ENCODE results near the gene IL12A. TPM values are rescaled to one million over a fixed set of nuclear protein-coding genes. Genes with fewer than 3 reads are reported as not detected.

The IL12A gene
- total RNA-seq: 0.53 and 0.87 TPM in 2 replicates

DNA sequence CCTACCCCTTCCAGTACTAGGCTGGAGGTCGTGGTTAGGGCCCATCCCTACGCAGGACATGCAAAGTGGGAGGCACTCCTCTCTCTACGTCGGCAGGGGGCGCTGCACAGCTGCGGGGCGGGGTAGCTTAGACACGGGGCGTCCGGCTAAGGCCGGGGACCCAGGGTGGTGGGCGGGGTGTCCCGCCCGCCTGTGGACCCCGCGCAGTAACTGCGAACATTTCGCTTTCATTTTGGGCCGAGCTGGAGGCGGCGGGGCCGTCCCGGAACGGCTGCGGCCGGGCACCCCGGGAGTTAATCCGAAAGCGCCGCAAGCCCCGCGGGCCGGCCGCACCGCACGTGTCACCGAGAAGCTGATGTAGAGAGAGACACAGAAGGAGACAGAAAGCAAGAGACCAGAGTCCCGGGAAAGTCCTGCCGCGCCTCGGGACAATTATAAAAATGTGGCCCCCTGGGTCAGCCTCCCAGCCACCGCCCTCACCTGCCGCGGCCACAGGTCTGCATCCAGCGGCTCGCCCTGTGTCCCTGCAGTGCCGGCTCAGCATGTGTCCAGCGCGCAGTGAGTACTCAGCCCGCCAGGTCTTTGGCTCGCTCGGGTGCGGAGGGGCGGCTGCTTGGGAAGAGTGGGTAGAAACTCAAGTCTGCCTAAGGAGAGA, at the start of gene IL12A:
TSS of gene IL12A (plus strand) at position 219 of the 655 bp plus-strand sequence.
- intact Hi-C loops (cut with micrococcal nuclease): loop anchor here (1.0 to 10.0 kb wide), 6 partner anchors 18 to 426 kb away; no protein-coding TSS in a partner anchor
- Mint-ChIP-seq H3K4me3 (ENCODE audit: low read depth) (peak within 1 kb of the TSS; percentile 75), H3K4me1 (ENCODE audit: low read depth) (peaks cover 34% of the 10 kb centered on the region), H3K27ac (peak within 1 kb of the TSS; percentile 42), H3K36me3 (ENCODE audit: low read depth) (peaks cover 19% of the 10 kb centered on the region), H3K9me3 (no peaks in the 10 kb centered on the region), H3K27me3 (ENCODE audit: low read depth) (peaks cover 15% of the 10 kb centered on the region)
- peak; percentile 79 for DNase-seq (ENCODE audit: low spot score)

GRCh38 chr3:159941038-159942000, 47.3 kb upstream of the IL12A start:
- Mint-ChIP-seq H3K9me3 (peaks cover 10% of the 10 kb centered on the region), H3K4me3 (ENCODE audit: low read depth) (no peak overlapping the region), H3K27ac (peak overlapping the region; percentile 21), H3K27me3 (ENCODE audit: low read depth) (peaks cover 12% of the 10 kb centered on the region), H3K4me1 (ENCODE audit: low read depth) (peaks cover 26% of the 10 kb centered on the region), H3K36me3 (ENCODE audit: low read depth) (no peaks in the 10 kb centered on the region)
- intact Hi-C loops (cut with micrococcal nuclease): no loop called here
- peak; percentile 28 for DNase-seq (ENCODE audit: low spot score)

- Mint-ChIP-seq H3K9me3 (peaks cover 8% of the 10 kb centered on the region), H3K4me3 (ENCODE audit: low read depth) (no peak overlapping the region), H3K27ac (no peak overlapping the region), H3K36me3 (ENCODE audit: low read depth) (no peaks in the 10 kb centered on the region), H3K4me1 (ENCODE audit: low read depth) (peaks cover 20% of the 10 kb centered on the region), H3K27me3 (ENCODE audit: low read depth) (peaks cover 33% of the 10 kb centered on the region)
- DNase-seq (ENCODE audit: low spot score): no peak
- intact Hi-C loops (cut with micrococcal nuclease): no loop called here
Measured at GRCh38 chr3:159944781-159945180, 43.9 kb upstream of the IL12A start.

GRCh38 chr3:159945930-159946329, 42.7 kb upstream of the IL12A start:
- H3K4me3 Mint-ChIP-seq (ENCODE audit: low read depth): no peak overlapping the region
- intact Hi-C loops (cut with micrococcal nuclease): no loop called here
- no peak overlapping the region for H3K27ac Mint-ChIP-seq
- peaks cover 23% of the 10 kb centered on the region for H3K4me1 Mint-ChIP-seq (ENCODE audit: low read depth)
- peaks cover 40% of the 10 kb centered on the region for H3K27me3 Mint-ChIP-seq (ENCODE audit: low read depth)
- no peak for DNase-seq (ENCODE audit: low spot score)
- H3K9me3 Mint-ChIP-seq: peaks cover under 1% of the 10 kb centered on the region
- H3K36me3 Mint-ChIP-seq (ENCODE audit: low read depth): no peaks in the 10 kb centered on the region

DNA sequence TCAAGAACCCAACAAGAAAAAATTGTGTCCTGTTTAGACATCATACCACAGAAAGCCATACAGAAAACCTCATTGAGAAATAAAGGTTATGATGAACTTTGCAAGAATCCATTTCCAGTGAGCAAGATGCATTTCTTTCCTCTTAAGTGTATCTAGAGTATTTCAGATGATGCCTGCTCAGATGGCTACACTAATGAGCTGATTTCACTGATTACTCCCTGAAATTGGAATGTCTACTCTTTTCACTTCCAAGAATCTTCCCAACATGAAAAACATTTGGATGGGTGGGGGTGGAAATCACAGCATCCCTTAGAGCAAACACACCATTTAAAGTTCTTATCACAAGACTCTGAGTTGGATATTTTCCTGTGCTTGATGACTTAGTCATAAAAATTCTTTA, 41.4 kb upstream of the IL12A start:
- no peak overlapping the region for H3K4me3 Mint-ChIP-seq (ENCODE audit: low read depth)
- H3K9me3 Mint-ChIP-seq: no peaks in the 10 kb centered on the region
- intact Hi-C loops (cut with micrococcal nuclease): no loop called here
- peaks cover 48% of the 10 kb centered on the region for H3K27me3 Mint-ChIP-seq (ENCODE audit: low read depth)
- no peak for DNase-seq (ENCODE audit: low spot score)
- H3K4me1 Mint-ChIP-seq (ENCODE audit: low read depth): peaks cover 13% of the 10 kb centered on the region
- no peak overlapping the region for H3K27ac Mint-ChIP-seq
- H3K36me3 Mint-ChIP-seq (ENCODE audit: low read depth): no peaks in the 10 kb centered on the region

DNA sequence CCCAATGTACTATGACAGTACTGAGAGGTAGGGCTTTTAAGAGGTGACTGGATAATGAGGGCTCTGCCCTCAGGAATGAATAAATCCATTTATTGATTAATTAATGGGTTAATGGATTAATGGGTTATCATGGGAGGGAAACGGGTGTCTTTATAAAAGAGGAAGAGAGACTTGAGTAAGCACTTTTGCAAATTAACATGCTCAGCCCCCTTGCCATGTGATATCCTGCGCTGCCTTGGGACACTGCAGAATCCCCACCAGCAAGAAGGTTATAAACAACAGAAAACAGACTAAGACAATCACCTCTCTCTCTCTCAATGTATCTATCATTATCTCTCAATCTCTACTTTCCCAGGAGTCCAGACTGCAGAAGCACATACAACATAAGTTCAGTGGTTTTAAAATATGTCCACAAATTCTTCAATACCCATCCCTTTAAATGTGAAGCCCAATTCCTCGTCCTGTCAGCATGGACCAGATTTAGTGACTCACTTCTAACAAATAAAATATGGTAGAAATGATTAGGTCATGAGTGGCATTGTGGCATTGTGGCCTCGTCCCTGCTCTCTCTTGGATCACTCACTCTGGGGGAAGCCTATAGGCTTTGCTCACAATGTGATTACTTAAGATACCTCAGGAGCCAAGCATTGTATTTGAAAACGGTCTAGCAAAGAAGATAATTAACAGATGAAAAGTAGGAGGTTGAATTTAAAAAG, 40.0 kb upstream of the IL12A start:
- Mint-ChIP-seq H3K27ac (no peak overlapping the region), H3K9me3 (no peaks in the 10 kb centered on the region), H3K27me3 (ENCODE audit: low read depth) (peaks cover 53% of the 10 kb centered on the region), H3K36me3 (ENCODE audit: low read depth) (no peaks in the 10 kb centered on the region), H3K4me1 (ENCODE audit: low read depth) (peaks cover 8% of the 10 kb centered on the region), H3K4me3 (ENCODE audit: low read depth) (no peak overlapping the region)
- DNase-seq (ENCODE audit: low spot score): no peak
- intact Hi-C loops (cut with micrococcal nuclease): no loop called here

DNA sequence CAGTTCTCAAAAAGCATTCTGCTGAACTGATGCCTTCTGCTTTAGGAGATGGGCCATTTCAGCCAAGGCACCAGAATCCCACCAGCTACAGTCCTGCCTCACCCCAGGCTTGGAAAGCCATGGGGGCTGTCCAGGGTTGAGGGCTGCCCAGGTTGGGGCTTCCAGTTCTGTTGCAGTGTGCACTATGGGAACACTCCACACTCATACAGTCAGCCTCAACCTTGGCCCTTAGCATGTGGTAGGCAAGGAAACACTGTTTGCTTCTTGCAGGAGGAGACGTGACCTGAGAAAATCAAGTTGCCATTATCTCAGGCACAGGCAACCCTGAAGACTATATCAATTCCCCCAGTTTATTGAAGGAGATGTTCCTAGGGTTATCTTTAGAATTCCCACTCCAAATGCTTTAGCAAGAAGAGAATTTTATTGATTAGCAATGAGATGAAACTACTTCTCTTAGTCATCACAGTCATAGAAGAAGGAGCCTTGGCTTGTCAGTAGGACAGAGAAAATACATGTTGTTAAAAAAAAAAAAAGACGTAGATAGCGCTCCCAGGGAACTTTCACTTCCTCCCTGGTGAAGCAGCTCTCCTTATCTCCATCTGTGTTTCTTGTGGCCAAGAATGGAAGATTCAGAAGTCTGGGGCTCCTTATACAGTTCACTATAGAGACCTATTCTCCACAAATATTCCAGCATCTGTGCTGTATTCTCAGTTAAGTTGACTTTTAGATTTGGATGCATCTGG, 38.3 kb upstream of the IL12A start:
- Mint-ChIP-seq H3K27me3 (ENCODE audit: low read depth) (peaks cover 61% of the 10 kb centered on the region), H3K4me1 (ENCODE audit: low read depth) (peaks cover 8% of the 10 kb centered on the region), H3K4me3 (ENCODE audit: low read depth) (no peak overlapping the region), H3K27ac (no peak overlapping the region), H3K36me3 (ENCODE audit: low read depth) (no peaks in the 10 kb centered on the region), H3K9me3 (no peaks in the 10 kb centered on the region)
- intact Hi-C loops (cut with micrococcal nuclease): no loop called here
- no peak for DNase-seq (ENCODE audit: low spot score)

DNA sequence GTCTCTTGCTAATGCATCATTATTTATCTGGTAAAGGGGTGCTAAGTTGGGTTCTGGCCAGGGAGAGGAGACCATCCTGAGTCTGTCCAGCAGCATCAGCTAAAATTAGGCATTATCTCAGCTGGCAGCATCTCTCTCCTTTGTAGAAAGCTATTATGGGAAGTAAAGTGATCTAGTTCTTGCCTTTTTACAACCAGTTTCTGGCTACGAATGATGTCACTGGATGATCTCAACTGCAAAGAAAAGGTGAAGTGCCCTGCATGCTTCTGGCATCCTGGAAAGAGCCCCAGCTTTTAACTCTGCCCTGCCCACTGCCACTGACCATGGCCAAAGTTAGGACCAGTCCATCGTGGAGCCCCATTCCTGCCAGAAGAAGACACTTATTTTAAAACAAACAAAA, 37.1 kb upstream of the IL12A start:
- H3K27ac Mint-ChIP-seq: no peak overlapping the region
- no peaks in the 10 kb centered on the region for H3K9me3 Mint-ChIP-seq
- no peak for DNase-seq (ENCODE audit: low spot score)
- intact Hi-C loops (cut with micrococcal nuclease): no loop called here
- no peaks in the 10 kb centered on the region for H3K36me3 Mint-ChIP-seq (ENCODE audit: low read depth)
- peaks cover 60% of the 10 kb centered on the region for H3K27me3 Mint-ChIP-seq (ENCODE audit: low read depth)
- peaks cover 8% of the 10 kb centered on the region for H3K4me1 Mint-ChIP-seq (ENCODE audit: low read depth)
- H3K4me3 Mint-ChIP-seq (ENCODE audit: low read depth): no peak overlapping the region

DNA sequence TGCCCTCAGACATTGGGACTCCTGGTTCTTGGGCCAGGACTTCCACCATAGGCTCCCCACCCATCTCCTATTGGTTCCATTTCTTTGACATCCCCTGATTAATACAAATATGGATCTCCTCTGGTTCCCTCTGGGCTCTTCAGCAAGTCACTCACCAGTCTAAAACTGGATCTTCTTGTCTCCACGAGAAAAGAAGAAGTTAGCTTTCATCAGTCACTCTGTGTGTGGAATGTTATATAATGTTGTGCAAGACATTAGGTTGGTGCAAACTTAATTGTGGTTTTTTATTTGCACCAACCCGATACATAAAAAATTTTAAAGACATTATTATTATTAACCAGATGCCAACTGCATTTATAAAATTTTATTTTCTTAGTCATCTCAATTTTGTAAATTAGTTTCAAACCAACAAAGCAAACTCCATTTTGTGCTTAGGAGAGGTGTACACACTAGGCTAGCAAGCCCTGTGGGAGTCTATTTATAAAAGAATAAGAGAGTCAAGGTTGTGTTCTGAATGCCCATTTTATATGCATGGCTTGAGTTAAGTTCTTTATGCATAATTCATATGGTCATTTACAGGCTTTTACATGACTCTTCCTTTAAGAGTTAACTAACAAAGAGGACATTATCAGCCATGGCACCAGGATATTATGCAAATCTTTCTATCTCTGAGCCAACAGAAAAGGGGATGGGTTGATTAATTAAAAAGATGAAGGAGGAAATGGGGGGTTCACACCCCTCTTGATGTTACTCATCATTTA, 35.1 kb upstream of the IL12A start:
- H3K27me3 Mint-ChIP-seq (ENCODE audit: low read depth): peaks cover 63% of the 10 kb centered on the region
- no peak overlapping the region for H3K4me3 Mint-ChIP-seq (ENCODE audit: low read depth)
- peaks cover 8% of the 10 kb centered on the region for H3K4me1 Mint-ChIP-seq (ENCODE audit: low read depth)
- no peaks in the 10 kb centered on the region for H3K9me3 Mint-ChIP-seq
- intact Hi-C loops (cut with micrococcal nuclease): no loop called here
- no peak overlapping the region for H3K27ac Mint-ChIP-seq
- DNase-seq (ENCODE audit: low spot score): no peak
- no peaks in the 10 kb centered on the region for H3K36me3 Mint-ChIP-seq (ENCODE audit: low read depth)

GRCh38 chr3:159960188-159961148, 28.2 kb upstream of the IL12A start:
- H3K4me3 Mint-ChIP-seq (ENCODE audit: low read depth): no peak overlapping the region

More at GRCh38 chr3:159960188-159961148, 28.2 kb upstream of the IL12A start:
- no peak for DNase-seq (ENCODE audit: low spot score)
- Mint-ChIP-seq H3K27me3 (ENCODE audit: low read depth) (peaks cover 35% of the 10 kb centered on the region), H3K36me3 (ENCODE audit: low read depth) (no peaks in the 10 kb centered on the region), H3K27ac (no peak overlapping the region), H3K4me1 (ENCODE audit: low read depth) (peaks cover 7% of the 10 kb centered on the region), H3K9me3 (no peaks in the 10 kb centered on the region)
- intact Hi-C loops (cut with micrococcal nuclease): no loop called here
